Measurements from ENCODE around the gene WNT3.
"Not testable (repeated sequence)": the region's sequence is repeated elsewhere in the genome, so short reads cannot be mapped to it uniquely, and the experiment has no call there.

The WNT3 gene

GRCh38 chr17:46785696-46786095 lies 32.8 kb downstream of the WNT3 start:
- no peak for DNase-seq (ENCODE audit: low spot score)

- DNase-seq (ENCODE audit: low spot score): no peak
Measured at GRCh38 chr17:46783031-46783593, 35.4 kb downstream of the WNT3 start.

- peak; percentile 32 for DNase-seq (ENCODE audit: low spot score)
Measured at GRCh38 chr17:46782250-46782953, 36.1 kb downstream of the WNT3 start.

- no peak for DNase-seq (ENCODE audit: low spot score)
Measured at GRCh38 chr17:46780003-46780373, 38.5 kb downstream of the WNT3 start.

- peak; percentile 28 for DNase-seq (ENCODE audit: low spot score)
Measured at GRCh38 chr17:46777943-46778915, 40.3 kb downstream of the WNT3 start.

- no peak for DNase-seq (ENCODE audit: low spot score)
Measured at GRCh38 chr17:46776298-46777005, 42.0 kb downstream of the WNT3 start.

- no peak for DNase-seq (ENCODE audit: low spot score)
Measured at GRCh38 chr17:46774108-46774737, 44.3 kb downstream of the WNT3 start.

GRCh38 chr17:46773676-46774075 lies 44.8 kb downstream of the WNT3 start:
- no peak for DNase-seq (ENCODE audit: low spot score)

- no peak for DNase-seq (ENCODE audit: low spot score)
Measured at GRCh38 chr17:46773221-46773605, 45.3 kb downstream of the WNT3 start.

GRCh38 chr17:46772475-46773220 lies 45.8 kb downstream of the WNT3 start:
- DNase-seq (ENCODE audit: low spot score): no peak

- peak; percentile 34 for DNase-seq (ENCODE audit: low spot score)
Measured at GRCh38 chr17:46771561-46772474, 46.7 kb downstream of the WNT3 start.

- DNase-seq (ENCODE audit: low spot score): peak; percentile 10
Measured at GRCh38 chr17:46770818-46771560, 47.5 kb downstream of the WNT3 start.

GRCh38 chr17:46770439-46770817 lies 48.1 kb downstream of the WNT3 start:
- no peak for DNase-seq (ENCODE audit: low spot score)

- no peak for DNase-seq (ENCODE audit: low spot score)
Measured at GRCh38 chr17:46769531-46770438, 48.7 kb downstream of the WNT3 start.

GRCh38 chr17:46768896-46769295 lies 49.6 kb downstream of the WNT3 start:
- not testable (repeated sequence) for DNase-seq (ENCODE audit: low spot score)

- no peak for DNase-seq (ENCODE audit: low spot score)
Measured at GRCh38 chr17:46768540-46768870, 50.0 kb downstream of the WNT3 start.

- DNase-seq (ENCODE audit: low spot score): no peak
Measured at GRCh38 chr17:46766493-46767491, 51.7 kb downstream of the WNT3 start.
